ENCODE results near the gene UMOD. TPM values are rescaled to one million over a fixed set of nuclear protein-coding genes. Genes with fewer than 3 reads are reported as not detected.

UMOD gene
- not detected for total RNA-seq

- DNase-seq, result no peak
- Mint-ChIP-seq H3K27me3 (peaks cover 9% of the 10 kb centered on the region), H3K9me3 (no peaks in the 10 kb centered on the region), H3K4me3 (no peak within 1 kb of the TSS), H3K27ac (no peak within 1 kb of the TSS), H3K4me1 (ENCODE audit: low read depth) (no peaks in the 10 kb centered on the region), H3K36me3 (no peaks in the 10 kb centered on the region)
- intact Hi-C loops (cut with micrococcal nuclease), result no loop called here
- ChIA-PET CTCF (no interaction called here), POLR2A (no interaction called here)
Measured at GRCh38 chr16:20352615-20353014, at the start of gene UMOD. UMOD (minus strand) TSS chr16:20352715; CDS start chr16:20350737, 1,978 bp downstream.

GRCh38 chr16:20401475-20402016 lies 49.0 kb upstream of the UMOD start:
- Mint-ChIP-seq H3K9me3 (no peaks in the 10 kb centered on the region), H3K36me3 (no peaks in the 10 kb centered on the region), H3K4me3 (no peak overlapping the region), H3K4me1 (ENCODE audit: low read depth) (no peaks in the 10 kb centered on the region), H3K27ac (no peak overlapping the region), H3K27me3 (no peaks in the 10 kb centered on the region)
- intact Hi-C loops (cut with micrococcal nuclease), result no loop called here
- ChIA-PET POLR2A (no interaction called here), CTCF (interaction anchor here (3.8 kb wide), 1 partner anchor 17 kb away, joined by 17 read pairs; no protein-coding TSS in a partner anchor)
- no peak for DNase-seq

- intact Hi-C loops (cut with micrococcal nuclease), result no loop called here
- no peak for DNase-seq
Measured at GRCh38 chr16:20401066-20401465, 48.6 kb upstream of the UMOD start.

GRCh38 chr16:20399185-20399584 lies 46.7 kb upstream of the UMOD start:
- no peak for DNase-seq
- ChIA-PET POLR2A (no interaction called here), CTCF (interaction anchor here (3.8 kb wide), 1 partner anchor 14 kb away, joined by 17 read pairs; no protein-coding TSS in a partner anchor)
- Mint-ChIP-seq H3K27me3 (no peaks in the 10 kb centered on the region), H3K4me3 (no peak overlapping the region), H3K4me1 (ENCODE audit: low read depth) (no peaks in the 10 kb centered on the region), H3K27ac (no peak overlapping the region), H3K9me3 (no peaks in the 10 kb centered on the region), H3K36me3 (no peaks in the 10 kb centered on the region)
- intact Hi-C loops (cut with micrococcal nuclease), result no loop called here

More at GRCh38 chr16:20401066-20401465, 48.6 kb upstream of the UMOD start:
- H3K27ac Mint-ChIP-seq, result no peak overlapping the region
- H3K27me3 Mint-ChIP-seq, result no peaks in the 10 kb centered on the region
- no peak overlapping the region for H3K4me3 Mint-ChIP-seq
- ChIA-PET POLR2A (no interaction called here), CTCF (interaction anchor here (3.8 kb wide), 1 partner anchor 16 kb away, joined by 17 read pairs; no protein-coding TSS in a partner anchor)
- H3K9me3 Mint-ChIP-seq, result no peaks in the 10 kb centered on the region
- H3K36me3 Mint-ChIP-seq, result no peaks in the 10 kb centered on the region
- no peaks in the 10 kb centered on the region for H3K4me1 Mint-ChIP-seq (ENCODE audit: low read depth)

- POLR2A ChIA-PET, result no interaction called here
- CTCF ChIA-PET, result no interaction called here
- intact Hi-C loops (cut with micrococcal nuclease), result no loop called here
- Mint-ChIP-seq H3K27me3 (no peaks in the 10 kb centered on the region), H3K4me1 (ENCODE audit: low read depth) (no peaks in the 10 kb centered on the region), H3K27ac (no peak overlapping the region), H3K9me3 (no peaks in the 10 kb centered on the region), H3K36me3 (no peaks in the 10 kb centered on the region), H3K4me3 (no peak overlapping the region)
- DNase-seq, result no peak
Measured at GRCh38 chr16:20398603-20399002, 46.1 kb upstream of the UMOD start.

GRCh38 chr16:20397468-20398074 lies 45.1 kb upstream of the UMOD start:
- Mint-ChIP-seq H3K36me3 (no peaks in the 10 kb centered on the region), H3K9me3 (no peaks in the 10 kb centered on the region), H3K27ac (no peak overlapping the region), H3K4me3 (no peak overlapping the region), H3K4me1 (ENCODE audit: low read depth) (no peaks in the 10 kb centered on the region), H3K27me3 (no peaks in the 10 kb centered on the region)
- intact Hi-C loops (cut with micrococcal nuclease), result no loop called here
- ChIA-PET POLR2A (no interaction called here), CTCF (interaction anchor here (6.0 kb wide), 1 partner anchor 13 kb away, joined by 45 read pairs; no protein-coding TSS in a partner anchor)
- DNase-seq, result no peak

GRCh38 chr16:20396846-20397467 lies 44.4 kb upstream of the UMOD start:
- Mint-ChIP-seq H3K27me3 (no peaks in the 10 kb centered on the region), H3K36me3 (no peaks in the 10 kb centered on the region), H3K4me1 (ENCODE audit: low read depth) (no peaks in the 10 kb centered on the region), H3K9me3 (no peaks in the 10 kb centered on the region), H3K4me3 (no peak overlapping the region), H3K27ac (no peak overlapping the region)
- no peak for DNase-seq
- intact Hi-C loops (cut with micrococcal nuclease), result no loop called here
- POLR2A ChIA-PET, result no interaction called here
- CTCF ChIA-PET, result interaction anchor here (6.0 kb wide), 1 partner anchor 13 kb away, joined by 45 read pairs; no protein-coding TSS in a partner anchor

GRCh38 chr16:20395946-20396345 lies 43.4 kb upstream of the UMOD start:
- Mint-ChIP-seq H3K9me3 (no peaks in the 10 kb centered on the region), H3K4me3 (no peak overlapping the region), H3K27me3 (no peaks in the 10 kb centered on the region), H3K27ac (no peak overlapping the region), H3K36me3 (no peaks in the 10 kb centered on the region), H3K4me1 (ENCODE audit: low read depth) (no peaks in the 10 kb centered on the region)
- intact Hi-C loops (cut with micrococcal nuclease), result no loop called here
- DNase-seq, result no peak
- ChIA-PET POLR2A (no interaction called here), CTCF (interaction anchor here (6.0 kb wide), 1 partner anchor 12 kb away, joined by 45 read pairs; no protein-coding TSS in a partner anchor)

- Mint-ChIP-seq H3K4me1 (ENCODE audit: low read depth) (no peaks in the 10 kb centered on the region), H3K9me3 (no peaks in the 10 kb centered on the region), H3K36me3 (no peaks in the 10 kb centered on the region), H3K27me3 (no peaks in the 10 kb centered on the region), H3K4me3 (no peak overlapping the region), H3K27ac (no peak overlapping the region)
- intact Hi-C loops (cut with micrococcal nuclease), result no loop called here
- no peak for DNase-seq
- ChIA-PET POLR2A (no interaction called here), CTCF (interaction anchor here (6.0 kb wide), 1 partner anchor 10 kb away, joined by 45 read pairs; no protein-coding TSS in a partner anchor)
Measured at GRCh38 chr16:20393801-20394577, 41.5 kb upstream of the UMOD start.

- Mint-ChIP-seq H3K27me3 (peaks cover 3% of the 10 kb centered on the region), H3K36me3 (no peaks in the 10 kb centered on the region), H3K4me3 (no peak overlapping the region), H3K27ac (no peak overlapping the region), H3K9me3 (no peaks in the 10 kb centered on the region), H3K4me1 (ENCODE audit: low read depth) (no peaks in the 10 kb centered on the region)
- DNase-seq, result no peak
- POLR2A ChIA-PET, result no interaction called here
- intact Hi-C loops (cut with micrococcal nuclease), result no loop called here
- CTCF ChIA-PET, result no interaction called here
Measured at GRCh38 chr16:20391045-20391444, 38.5 kb upstream of the UMOD start.

- CTCF ChIA-PET, result no interaction called here
- H3K4me3 Mint-ChIP-seq, result no peak overlapping the region
- H3K9me3 Mint-ChIP-seq, result no peaks in the 10 kb centered on the region
- no peak for DNase-seq
- H3K27me3 Mint-ChIP-seq, result peaks cover 3% of the 10 kb centered on the region
- H3K27ac Mint-ChIP-seq, result no peak overlapping the region
- H3K4me1 Mint-ChIP-seq (ENCODE audit: low read depth), result no peaks in the 10 kb centered on the region
- no peaks in the 10 kb centered on the region for H3K36me3 Mint-ChIP-seq
- POLR2A ChIA-PET, result no interaction called here
- intact Hi-C loops (cut with micrococcal nuclease), result no loop called here
Measured at GRCh38 chr16:20388854-20389253, 36.3 kb upstream of the UMOD start.

- ChIA-PET CTCF (interaction anchor here (6.2 kb wide), 1 partner anchor 481 kb away, joined by 125 read pairs; no protein-coding TSS in a partner anchor), POLR2A (no interaction called here)
- Mint-ChIP-seq H3K27me3 (peaks cover 3% of the 10 kb centered on the region), H3K27ac (no peak overlapping the region), H3K4me1 (ENCODE audit: low read depth) (no peaks in the 10 kb centered on the region), H3K9me3 (no peaks in the 10 kb centered on the region), H3K4me3 (no peak overlapping the region), H3K36me3 (no peaks in the 10 kb centered on the region)
- no peak for DNase-seq
- intact Hi-C loops (cut with micrococcal nuclease), result no loop called here
Measured at GRCh38 chr16:20387978-20388377, 35.5 kb upstream of the UMOD start.

Measured in activated CD4-positive, alpha-beta memory T cell treated with anti-CD3 and anti-CD28 coated beads for 36 hours (primary cell).